Daoy (cell line): ENCODE data around the gene GNB4. TPM values are rescaled to one million over a fixed set of nuclear protein-coding genes. Genes with fewer than 3 reads are reported as not detected.

Experiments used
- DNase-seq: peaks from one replicate; pipeline ENCODE4 v3.0.0-alpha.2; 2015; ENCODE audit warnings: low read depth
- total RNA-seq: library from RNA; depleted of rRNA; stranded (reverse); fragments of >200 nt; shearing (Covaris generic); gene quantifications from 2 replicates; pipeline ENCODE4 v1.2.3, GENCODE V29; 2014

Gene GNB4
- total RNA-seq, 1 experiment from 2014 or later, result 47.8 TPM

DNA sequence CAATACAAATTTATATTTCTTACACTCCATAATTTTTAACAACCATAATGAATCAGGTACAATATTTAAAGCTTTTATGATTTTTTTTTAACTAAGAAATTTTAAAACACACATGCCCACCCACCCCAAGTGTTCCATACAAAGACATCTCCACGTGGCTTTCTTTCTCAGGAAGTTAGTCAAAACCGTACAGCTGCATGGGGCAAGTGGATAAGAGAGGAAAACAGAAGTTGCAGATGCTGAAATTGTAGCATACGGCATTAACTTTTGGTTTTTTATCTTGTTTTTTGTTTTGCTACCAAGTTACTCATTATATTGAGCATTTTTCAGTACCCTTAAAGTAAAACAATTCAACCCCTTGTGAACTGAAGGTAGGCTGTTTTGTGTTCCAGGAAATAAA is 14.8 kb downstream of the GNB4 start:
- no peak for DNase-seq

DNA sequence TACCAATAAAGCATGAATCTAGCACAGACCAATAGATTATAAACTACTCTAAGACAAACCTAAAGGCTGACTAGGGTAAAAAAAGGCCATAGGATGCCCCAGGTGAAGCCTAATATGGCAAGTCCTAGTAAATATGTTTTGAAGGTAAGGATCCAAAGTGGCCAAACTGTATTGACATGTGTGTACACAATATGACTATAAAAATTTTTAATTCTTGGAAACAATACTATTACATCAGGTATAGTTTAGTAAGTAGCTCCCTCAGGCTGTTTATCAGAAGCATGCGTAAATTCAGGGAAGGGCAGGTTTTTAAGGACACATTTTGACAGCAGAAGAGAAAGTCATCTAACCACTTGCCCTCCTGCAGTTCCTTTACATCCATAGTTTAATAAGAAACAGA is 18.8 kb downstream of the GNB4 start:
- DNase-seq, result no peak

DNA sequence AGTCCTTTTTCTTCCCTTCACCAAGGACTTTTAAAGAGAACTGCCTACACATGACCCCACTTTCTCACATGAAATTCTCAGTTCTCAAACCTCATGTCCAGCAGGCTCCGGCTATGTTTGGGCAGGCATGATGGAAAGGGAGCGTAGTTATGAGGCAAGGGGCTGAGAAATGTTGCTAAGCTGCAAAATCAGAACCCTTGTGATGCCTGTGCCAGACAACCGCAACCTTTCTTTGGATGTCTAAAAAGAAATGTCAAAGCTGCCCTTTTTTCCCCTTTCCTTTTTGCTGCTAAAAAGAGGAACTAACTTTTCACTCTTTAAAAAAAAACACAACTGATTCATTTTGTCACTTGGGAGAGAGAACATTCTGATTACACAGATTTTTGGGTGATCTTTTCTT is 19.2 kb downstream of the GNB4 start:
- DNase-seq, result no peak

DNA sequence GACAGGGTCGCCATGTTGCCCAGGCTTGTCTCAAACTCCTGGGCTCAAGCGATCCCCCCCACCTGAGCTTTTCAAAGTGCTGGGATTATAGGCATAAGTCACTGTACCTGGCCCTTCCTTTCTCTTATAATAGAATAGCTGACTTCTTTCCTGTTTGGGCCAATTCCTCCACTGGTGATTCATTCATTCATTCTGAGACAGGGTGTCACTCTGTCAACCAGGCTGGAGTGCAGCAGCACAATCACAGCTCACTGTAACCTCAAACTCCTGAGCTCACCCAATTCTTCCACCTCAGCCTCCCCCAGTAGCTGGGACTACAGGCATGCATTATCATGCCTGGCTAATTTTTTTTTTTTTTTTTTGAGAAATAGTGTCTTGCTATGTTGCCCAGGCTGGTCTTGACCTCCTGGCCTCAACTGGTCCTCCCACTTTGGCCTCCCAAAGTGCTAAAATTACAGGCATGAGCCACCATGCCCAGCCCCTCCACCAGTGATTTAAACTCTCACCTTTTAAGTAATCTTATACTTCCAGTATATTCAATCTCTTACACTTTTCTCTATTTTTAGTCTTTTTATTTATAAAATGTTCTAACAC is 20.9 kb downstream of the GNB4 start:
- DNase-seq, result no peak

DNA sequence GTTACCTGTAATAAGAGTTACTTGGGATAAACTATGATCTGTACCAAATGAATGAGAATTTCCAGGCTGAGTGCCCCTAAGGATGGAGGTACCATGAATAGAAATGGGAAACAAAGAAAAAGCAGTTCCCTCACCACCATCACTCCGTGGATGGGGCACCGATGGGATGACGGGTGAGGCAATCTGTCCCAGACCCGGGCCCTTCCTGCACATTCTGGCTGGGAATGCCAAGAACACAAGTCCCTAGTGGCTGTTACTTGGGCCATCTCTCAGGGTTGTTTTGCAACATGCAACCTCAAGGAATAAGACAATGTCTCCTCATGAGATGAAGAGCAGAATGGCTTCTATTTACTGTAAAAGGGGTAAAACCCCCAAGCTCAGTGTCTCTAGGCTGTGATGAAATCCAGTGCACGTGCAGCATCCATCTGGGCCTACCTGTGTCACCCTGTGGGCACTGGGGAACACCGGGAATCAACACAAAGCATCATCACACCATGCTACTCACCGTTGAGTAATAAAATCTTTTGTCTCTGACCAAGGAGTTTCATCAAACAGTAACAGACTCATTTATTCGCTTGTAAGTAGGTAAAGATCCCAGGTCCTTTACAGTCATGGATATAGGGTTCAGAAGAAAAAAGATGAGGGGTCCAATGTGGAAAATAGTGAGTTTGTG is 22.3 kb downstream of the GNB4 start:
- no peak for DNase-seq

DNA sequence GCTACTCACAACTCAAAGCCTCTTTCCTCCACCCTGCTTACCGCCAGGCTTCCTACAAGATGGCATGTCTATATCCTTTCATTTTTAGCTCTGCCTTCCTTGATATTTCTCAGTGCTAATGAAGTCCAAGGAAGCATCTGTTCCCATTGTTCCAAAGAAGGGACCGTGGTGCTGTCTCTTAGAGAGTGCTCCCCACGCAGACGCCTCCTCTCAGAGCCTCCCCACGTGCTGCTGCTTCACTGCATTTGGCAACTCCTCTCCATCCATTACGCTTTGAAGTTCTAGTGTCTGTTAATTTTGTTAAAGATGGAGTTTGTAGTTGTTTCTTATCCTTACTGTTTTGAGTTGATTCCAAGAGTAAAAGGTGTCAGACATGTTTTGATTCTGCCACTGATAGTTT is 26.2 kb downstream of the GNB4 start:
- no peak for DNase-seq

DNA sequence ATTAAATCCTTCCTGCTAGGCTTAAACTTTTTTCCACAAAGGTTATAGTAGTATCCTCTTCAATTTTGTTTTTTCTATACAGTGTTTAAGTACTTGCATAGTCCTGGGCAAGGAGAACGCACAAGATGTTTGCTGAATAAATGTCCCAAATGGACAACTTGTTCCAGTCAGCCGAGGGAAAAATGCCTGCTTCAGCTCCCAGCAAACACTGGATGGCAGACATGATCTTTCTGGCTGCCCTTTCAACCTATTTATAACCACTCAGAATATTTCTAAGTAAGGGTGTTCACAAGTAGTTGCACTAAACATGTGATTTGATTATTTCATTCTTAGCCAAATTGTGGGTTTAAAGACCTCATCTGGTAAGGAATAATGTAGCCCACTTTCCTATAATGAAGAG is 29.8 kb downstream of the GNB4 start:
- no peak for DNase-seq

DNA sequence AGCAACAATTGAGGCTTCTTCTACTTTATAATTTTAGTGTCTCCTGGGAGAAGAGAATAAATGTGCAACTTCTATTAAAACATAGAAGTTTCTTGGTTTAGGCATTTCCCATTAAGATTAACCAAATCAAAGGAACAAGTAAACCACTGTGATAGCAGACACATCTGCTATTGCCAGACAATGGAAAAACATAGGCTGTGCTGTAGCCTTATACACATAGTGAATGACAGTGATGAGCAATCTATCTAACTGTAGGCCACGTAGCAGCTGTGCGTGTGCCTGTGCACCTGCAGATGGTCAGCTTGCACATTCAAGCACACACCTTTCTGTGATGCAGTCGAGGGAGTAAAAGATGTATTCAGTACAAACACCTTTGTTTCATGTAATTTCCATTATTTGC is 32.7 kb downstream of the GNB4 start:
- DNase-seq, result no peak

DNA sequence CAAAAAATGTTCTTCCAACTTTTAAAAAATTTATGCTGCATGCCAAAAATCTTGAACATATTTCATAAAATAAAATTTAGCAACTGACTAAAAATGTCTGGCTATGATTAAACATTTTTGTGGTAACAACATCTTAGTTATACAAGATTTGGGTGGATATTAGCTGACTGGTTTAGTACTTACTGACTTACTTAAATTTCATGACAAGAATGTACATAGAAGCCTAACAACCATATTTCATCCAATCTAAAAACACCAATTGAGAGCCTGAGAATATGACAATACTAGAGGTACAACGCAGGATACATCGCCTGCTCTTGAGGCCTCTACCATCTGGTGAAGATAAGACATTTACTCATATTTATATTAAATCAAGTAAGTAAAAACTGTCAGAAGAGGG is 34.6 kb downstream of the GNB4 start:
- no peak for DNase-seq

DNA sequence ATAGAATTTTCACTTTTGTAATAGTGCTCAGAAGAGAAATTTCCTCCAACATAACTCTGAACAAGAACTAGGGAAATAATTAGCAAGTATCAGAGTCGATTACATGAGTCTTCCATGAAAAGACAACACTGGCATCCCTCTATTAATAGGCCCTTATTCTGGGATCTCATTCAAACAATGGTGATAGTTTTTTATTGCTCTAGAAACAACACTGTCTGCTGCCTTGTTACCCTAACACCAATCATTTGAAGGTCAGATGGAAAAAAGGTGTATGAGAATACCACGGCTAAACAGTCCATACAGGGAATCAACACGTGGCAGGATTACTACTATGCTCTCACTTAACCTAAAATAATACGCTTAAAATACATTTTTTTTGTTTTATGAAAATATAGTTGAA is 35.9 kb downstream of the GNB4 start:
- DNase-seq, result no peak

DNA sequence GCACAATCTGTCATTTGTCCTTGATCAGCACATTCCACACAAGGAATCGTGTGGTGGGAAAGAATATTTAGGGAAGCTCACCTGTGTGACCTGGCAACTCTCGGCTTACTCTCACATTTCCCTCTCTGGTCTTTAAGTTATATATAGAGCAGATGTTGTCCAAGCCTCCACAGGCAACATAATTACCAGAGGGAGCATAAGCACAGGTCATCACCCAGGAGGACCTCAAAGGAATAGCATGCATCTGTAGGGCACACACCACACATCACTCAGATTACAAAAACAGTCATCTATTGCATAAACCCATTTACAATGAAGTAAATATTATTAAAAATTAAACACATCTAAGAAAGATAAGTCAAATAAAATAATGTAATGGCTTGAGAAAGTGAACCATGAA is 36.5 kb downstream of the GNB4 start:
- no peak for DNase-seq

DNA sequence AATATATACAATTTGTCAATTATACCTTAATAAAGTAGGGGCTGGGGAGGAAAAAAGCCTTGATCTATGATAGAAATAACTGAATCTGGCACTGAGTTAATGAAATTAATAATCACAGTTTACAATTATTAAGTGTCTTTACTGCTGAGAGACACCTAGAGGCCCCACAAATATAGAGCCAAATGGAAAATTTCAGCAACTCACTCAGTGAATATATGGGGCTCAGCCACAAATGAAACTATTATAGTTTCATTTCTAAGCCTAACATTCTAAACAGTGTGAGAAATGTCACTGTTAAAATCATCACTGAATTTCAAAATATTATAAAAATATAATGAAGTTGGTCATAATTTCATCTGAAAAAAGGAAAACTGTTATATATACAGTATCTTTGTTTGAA is 40.3 kb downstream of the GNB4 start:
- no peak for DNase-seq

DNA sequence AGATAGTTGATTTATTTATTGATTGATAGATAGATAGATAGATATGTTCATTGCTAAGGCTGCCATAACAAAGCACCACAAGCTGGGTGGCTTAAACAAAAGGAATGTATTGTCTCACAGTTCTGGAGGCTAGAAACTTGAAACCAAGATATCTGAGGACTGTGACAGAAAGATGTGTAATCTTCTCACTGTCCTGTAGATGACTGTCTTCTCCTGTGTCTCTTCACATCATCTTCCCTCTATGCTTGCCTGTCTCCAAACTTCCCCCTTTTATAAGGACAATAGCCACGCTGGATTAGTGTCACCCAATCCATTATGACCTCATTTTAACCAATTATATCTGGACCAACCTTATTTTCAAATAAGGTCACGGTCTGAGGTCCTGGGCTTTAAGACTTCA is 40.9 kb downstream of the GNB4 start:
- no peak for DNase-seq

DNA sequence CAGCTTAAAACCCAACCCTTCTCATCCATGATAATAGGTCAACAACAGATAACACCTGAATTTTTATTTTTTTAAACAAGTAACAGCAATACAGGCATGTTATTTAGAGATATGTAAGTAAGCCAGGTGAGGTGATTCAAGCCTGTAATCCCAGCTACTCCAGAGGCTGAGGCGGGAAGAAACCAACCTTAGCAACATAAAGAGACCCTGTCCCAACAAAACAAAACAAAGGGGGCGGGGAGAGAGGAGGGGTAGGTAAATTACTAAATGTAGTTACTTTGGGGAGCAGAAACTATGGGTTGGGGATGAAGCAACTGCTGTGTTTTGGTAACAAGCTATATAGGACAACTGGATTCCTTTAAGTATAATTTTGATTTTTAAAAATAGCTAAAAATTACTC is 47.0 kb downstream of the GNB4 start:
- DNase-seq, result no peak

DNA sequence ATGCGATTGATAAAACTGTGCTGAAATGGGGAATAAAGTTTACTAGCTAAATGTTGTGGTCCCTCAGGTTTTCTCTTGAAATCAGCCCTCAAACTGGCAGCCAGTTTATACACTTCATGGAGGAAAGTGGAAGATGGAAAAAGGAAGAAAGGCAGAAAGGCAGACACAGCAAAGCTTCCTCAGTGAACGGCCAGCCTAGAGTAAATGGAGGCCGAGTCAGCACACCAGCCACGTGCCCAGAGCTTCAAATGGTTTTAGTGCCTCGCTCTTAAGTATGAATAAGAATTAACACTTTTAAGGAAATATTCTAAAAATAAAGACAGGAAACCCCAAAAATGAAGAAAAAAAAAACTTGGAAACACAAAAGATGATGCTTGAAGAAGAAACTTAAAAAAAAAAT is 48.3 kb downstream of the GNB4 start:
- DNase-seq, result no peak

DNA sequence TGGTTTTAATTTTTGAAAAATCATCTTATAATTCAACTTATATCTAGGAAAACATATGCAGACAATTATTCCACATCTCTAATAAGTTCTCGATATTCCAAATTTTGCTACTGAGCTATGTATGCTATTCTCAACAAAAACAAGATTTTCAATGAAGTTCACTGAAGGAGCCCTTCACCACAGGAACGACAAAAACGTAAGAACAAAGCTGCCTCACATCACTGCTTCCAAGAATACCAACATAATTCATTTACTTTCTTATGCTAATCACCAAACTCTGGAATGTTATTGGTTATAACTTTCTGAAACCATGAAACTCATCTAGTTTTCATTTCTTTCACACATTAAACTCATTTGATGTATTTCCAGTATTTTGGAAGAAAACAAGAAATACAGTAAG is 49.7 kb downstream of the GNB4 start:
- no peak for DNase-seq

DNA sequence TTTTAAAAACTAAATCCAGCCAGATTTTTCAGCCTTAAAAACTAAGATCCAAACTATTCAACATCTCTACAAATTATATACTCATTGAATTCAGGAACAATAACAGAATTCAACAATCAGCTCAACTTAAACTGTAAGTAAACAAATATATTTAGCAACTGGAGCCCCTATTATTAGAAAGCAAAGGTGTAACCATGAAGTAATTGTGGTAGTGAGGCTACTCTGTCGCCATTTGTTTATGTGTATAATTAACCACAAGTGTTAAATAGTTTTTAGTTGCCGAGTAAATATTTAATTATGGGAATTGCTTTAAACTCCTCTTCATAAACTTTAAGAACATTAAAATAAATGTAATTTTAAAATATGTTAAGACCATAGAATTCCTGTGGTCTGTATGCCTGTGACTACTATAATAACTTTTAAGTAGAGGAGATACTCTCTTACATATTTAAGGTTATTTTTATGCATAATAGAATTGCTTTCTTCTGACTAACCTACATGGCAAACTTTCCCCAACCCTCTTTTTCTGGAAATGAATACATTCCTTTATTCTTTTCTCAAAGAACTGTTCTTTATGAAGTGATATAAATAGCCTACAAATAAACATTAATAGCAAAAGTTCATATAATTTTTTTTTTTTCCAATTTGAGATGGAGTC is 52.6 kb downstream of the GNB4 start:
- DNase-seq, result no peak

DNA sequence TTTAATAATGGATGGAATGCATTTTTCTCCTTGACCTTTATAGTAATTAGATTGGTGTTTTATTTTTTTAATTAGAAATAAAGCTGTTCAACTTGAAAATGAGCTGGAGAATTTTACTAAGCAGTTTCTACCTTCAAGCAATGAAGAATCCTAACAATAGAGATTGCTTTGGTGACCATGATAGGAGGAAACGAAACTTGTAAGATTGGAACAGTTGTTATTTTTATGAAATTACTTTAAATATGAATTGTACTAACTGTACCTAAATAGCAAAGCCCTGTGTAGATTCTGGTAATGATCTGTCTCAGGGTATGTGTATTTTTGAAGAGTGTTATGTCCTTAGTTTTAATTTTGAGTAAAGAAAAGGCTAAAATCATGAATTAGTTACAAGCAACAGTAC is 59.4 kb downstream of the GNB4 start:
- DNase-seq, result no peak

DNA sequence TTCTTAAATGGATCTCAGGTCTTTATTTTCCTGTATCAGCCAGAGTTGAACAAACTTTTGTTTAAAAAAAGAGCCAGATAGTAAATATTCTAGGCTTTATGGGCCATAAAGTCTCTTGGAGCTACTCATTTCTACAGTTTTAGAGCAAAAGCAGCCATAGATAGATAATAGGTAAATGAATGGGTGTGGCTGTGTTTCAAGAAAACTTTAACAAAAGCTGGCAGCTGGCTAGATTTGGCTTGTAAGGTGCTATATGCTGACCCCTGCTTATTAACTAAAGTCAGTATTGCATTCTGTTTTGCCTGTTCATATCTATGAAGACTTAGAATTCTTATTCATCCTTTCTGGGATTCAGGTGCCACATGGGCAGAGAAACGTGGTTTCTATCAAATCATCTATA is 74.8 kb downstream of the GNB4 start:
- DNase-seq, result no peak

DNA sequence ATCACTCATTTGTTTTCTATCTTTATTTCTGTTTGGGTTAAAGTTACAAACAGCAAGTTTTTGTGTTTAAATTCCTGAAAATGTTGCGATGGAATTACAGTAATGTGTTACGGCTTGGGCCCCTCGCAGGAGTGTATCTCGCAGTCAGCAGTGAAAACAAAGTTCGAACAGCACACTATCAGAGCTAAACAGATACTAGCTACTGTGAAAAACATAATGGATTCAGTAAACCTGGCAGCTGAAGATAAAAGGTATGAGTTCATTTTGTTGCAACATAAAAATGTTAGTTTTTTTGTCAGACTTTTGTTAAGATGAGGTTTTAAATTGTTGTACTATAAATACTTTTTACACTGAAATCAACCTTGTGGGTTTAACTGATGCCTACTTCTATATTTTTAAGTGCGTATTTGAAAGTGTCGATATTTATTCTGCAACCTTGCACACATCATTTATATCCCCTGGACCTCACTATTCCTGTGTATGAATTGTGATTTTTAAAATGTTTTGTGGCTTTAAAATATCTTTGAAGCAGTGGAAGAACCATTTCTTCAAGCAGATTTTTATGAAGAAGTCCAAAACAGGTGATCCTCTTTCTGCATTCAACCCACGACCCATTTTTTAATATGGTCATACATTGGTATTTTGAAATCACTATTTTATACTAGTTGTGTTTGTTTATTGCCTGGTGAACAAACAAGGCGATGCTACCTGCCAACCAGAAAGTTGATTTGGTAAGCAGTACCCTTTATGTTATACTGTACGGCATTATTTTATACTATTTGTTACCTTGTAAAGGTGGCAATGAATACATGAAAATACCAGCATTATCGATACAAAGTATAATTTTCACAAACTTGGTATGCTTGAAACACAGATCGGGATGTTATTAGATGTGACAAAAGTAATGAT is 75.9 kb downstream of the GNB4 start:
- no peak for DNase-seq

DNA sequence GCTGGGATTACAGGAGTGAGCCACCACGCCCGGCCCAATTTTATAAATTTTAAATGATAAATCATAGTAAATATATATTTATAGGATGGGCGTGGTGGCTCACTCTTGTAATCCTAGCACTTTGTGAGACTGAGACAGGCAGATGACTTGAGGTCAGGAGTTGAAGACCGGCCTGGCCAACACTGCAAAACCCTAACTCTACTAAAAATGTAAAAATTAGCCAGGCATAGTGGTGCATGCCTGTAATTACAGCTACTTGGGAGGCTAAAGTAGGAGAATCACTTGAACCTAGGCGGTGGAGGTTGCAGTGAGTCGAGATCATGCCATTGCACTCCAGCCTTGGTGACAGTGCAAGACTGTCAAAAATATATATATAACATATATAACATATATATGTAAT is 77.3 kb downstream of the GNB4 start:
- DNase-seq, result no peak

DNA sequence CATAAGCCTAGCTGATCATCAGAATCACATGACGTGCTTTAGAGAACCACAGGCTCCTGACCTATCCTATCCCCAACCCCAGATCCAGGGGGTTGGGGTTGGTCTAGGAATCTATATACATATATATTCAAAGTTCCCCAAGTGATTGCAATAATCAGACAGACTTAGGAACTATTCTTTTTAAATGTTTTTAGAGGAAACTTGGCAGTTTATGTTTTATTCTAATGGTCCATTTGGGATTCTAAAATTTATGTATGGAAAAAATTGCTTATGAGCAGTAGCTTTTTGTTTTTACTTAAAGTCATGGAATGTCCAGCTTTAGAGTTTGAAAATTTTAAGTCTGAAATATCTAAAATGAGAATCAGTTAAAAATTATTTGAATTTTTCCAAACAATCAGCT is 81.6 kb downstream of the GNB4 start:
- no peak for DNase-seq

DNA sequence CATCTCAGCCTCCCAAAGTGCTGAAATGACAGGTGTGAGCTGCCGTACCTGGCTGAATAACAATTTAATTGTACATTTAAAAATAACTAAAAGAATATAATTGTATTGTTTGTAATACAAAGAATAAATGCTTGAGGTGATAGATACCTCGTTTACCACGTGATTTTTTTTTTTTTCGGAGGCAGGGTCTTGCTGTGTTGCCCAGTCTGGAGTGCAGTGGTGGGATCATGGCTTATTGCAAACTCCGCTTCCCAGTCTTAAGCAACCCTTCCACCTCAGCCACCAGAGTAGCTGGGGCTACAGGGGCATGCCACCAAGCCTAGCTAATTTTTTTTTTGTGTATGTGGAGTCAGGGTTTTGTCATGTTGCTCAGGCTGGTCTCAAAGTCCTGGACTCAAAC is 87.9 kb downstream of the GNB4 start:
- DNase-seq, result no peak
